Neural crest cell (in vitro differentiated cells): Measurements from ENCODE around the gene TCL1B. TPM values are rescaled to one million over a fixed set of nuclear protein-coding genes. Genes with fewer than 3 reads are reported as not detected.

ENCODE experiments used
- DNase-seq: peaks from one replicate; pipeline ENCODE4 v3.0.0; 2021; ENCODE audit warnings: low read depth, mixed read lengths, low spot score
- H3K27ac Mint-ChIP-seq: one replicate; pipeline ENCODE4 v1.8.0; 2021; ENCODE audit warnings: mild to moderate bottlenecking, mixed read lengths; ENCODE audit not compliant: unreplicated experiment
- H3K27me3 Mint-ChIP-seq: 2 replicates; pipeline ENCODE4 v1.8.0; 2021; ENCODE audit warnings: low read depth, mild to moderate bottlenecking, mixed read lengths
- H3K36me3 Mint-ChIP-seq: 2 replicates; pipeline ENCODE4 v1.8.0; 2021; ENCODE audit warnings: low read depth, mild to moderate bottlenecking, mixed read lengths
- H3K4me1 Mint-ChIP-seq: 2 replicates; pipeline ENCODE4 v1.8.0; 2021; ENCODE audit warnings: mixed read lengths
- H3K4me3 Mint-ChIP-seq: one replicate; pipeline ENCODE4 v1.8.0; 2021; ENCODE audit warnings: mild to moderate bottlenecking, mixed read lengths
- H3K9me3 Mint-ChIP-seq: 2 replicates; pipeline ENCODE4 v1.8.0; 2021; ENCODE audit warnings: mixed read lengths
- long read RNA-seq: library from polyadenylated mRNA; unstranded; transcript quantifications from one replicate; pipeline ENCODE4 v2.0.0, GENCODE V29; 2020
- total RNA-seq: library from RNA; stranded (reverse); gene quantifications from 2 replicates; pipeline ENCODE4 v1.2.1, GENCODE V29; 2021
- TF ChIP-seq, protein P1 (sequence below): fragments of 200-600 bp; sonication (generic); conservative IDR thresholded peaks from 2 replicates; pipeline ENCODE4 v1.5.0; 2021; ENCODE audit warnings: antibody characterized with exemption, mild to moderate bottlenecking

TCL1B gene
- total RNA-seq = not detected in 2 replicates
- long read RNA-seq = 0 reads

- Mint-ChIP-seq H3K36me3 (no peaks in the 10 kb centered on the region), H3K9me3 (no peaks in the 10 kb centered on the region), H3K27ac (no peak within 1 kb of the TSS), H3K27me3 (peaks cover 11% of the 10 kb centered on the region), H3K4me3 (no peak within 1 kb of the TSS), H3K4me1 (no peaks in the 10 kb centered on the region)
- no peak for DNase-seq
- TF ChIP-seq, protein P1, sequence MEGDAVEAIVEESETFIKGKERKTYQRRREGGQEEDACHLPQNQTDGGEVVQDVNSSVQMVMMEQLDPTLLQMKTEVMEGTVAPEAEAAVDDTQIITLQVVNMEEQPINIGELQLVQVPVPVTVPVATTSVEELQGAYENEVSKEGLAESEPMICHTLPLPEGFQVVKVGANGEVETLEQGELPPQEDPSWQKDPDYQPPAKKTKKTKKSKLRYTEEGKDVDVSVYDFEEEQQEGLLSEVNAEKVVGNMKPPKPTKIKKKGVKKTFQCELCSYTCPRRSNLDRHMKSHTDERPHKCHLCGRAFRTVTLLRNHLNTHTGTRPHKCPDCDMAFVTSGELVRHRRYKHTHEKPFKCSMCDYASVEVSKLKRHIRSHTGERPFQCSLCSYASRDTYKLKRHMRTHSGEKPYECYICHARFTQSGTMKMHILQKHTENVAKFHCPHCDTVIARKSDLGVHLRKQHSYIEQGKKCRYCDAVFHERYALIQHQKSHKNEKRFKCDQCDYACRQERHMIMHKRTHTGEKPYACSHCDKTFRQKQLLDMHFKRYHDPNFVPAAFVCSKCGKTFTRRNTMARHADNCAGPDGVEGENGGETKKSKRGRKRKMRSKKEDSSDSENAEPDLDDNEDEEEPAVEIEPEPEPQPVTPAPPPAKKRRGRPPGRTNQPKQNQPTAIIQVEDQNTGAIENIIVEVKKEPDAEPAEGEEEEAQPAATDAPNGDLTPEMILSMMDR = no peak
Measured at GRCh38 chr14:95685978-95686922, at the start of gene TCL1B. Gene TCL1B, plus strand, starts transcription at chr14:95686426. Its CDS starts 42 bp downstream, at chr14:95686468.

GRCh38 chr14:95644981-95645380 lies 41.2 kb upstream of the TCL1B start:
- no peak overlapping the region for H3K27ac Mint-ChIP-seq
- H3K27me3 Mint-ChIP-seq = peaks cover 2% of the 10 kb centered on the region
- TF ChIP-seq, protein P1 = no peak
- H3K36me3 Mint-ChIP-seq = no peaks in the 10 kb centered on the region
- no peak overlapping the region for H3K4me3 Mint-ChIP-seq
- no peaks in the 10 kb centered on the region for H3K4me1 Mint-ChIP-seq
- no peak for DNase-seq
- H3K9me3 Mint-ChIP-seq = no peaks in the 10 kb centered on the region

GRCh38 chr14:95645389-95645996 lies 40.7 kb upstream of the TCL1B start:
- peaks cover 2% of the 10 kb centered on the region for H3K27me3 Mint-ChIP-seq
- no peak overlapping the region for H3K27ac Mint-ChIP-seq
- H3K36me3 Mint-ChIP-seq = no peaks in the 10 kb centered on the region
- no peaks in the 10 kb centered on the region for H3K4me1 Mint-ChIP-seq
- TF ChIP-seq, protein P1 = no peak
- no peaks in the 10 kb centered on the region for H3K9me3 Mint-ChIP-seq
- no peak overlapping the region for H3K4me3 Mint-ChIP-seq
- no peak for DNase-seq

- no peak for DNase-seq
- Mint-ChIP-seq H3K27ac (no peak overlapping the region), H3K36me3 (no peaks in the 10 kb centered on the region), H3K4me1 (no peaks in the 10 kb centered on the region), H3K4me3 (no peak overlapping the region), H3K9me3 (no peaks in the 10 kb centered on the region), H3K27me3 (peaks cover 2% of the 10 kb centered on the region)
- TF ChIP-seq, protein P1 = no peak
Measured at GRCh38 chr14:95647926-95648325, 38.3 kb upstream of the TCL1B start.

GRCh38 chr14:95649230-95649629 lies 37.0 kb upstream of the TCL1B start:
- Mint-ChIP-seq H3K27me3 (peaks cover 2% of the 10 kb centered on the region), H3K9me3 (no peaks in the 10 kb centered on the region)

More at GRCh38 chr14:95649230-95649629, 37.0 kb upstream of the TCL1B start:
- Mint-ChIP-seq H3K4me3 (no peak overlapping the region), H3K27ac (no peak overlapping the region), H3K36me3 (no peaks in the 10 kb centered on the region), H3K4me1 (no peaks in the 10 kb centered on the region)
- DNase-seq = no peak
- TF ChIP-seq, protein P1 = no peak
